Naive thymus-derived CD4-positive, alpha-beta T cell (primary cell): ENCODE measurements around the gene DHRS1. TPM values are rescaled to one million over a fixed set of nuclear protein-coding genes. Genes with fewer than 3 reads are reported as not detected.

ENCODE experiments used
- ATAC-seq: fragments of 150-1000 bp; cut with Tn5 transposase; 2 replicates; pipeline ENCODE4 v1.10.0; 2021; ENCODE audit warnings: mild to moderate bottlenecking, moderate library complexity
- CTCF ChIA-PET: fragments of 350-600 bp; sonication (Branson Sonifier 250); formaldehyde crosslinking; loops from one replicate; lab custom pipeline; 2021; ENCODE audit warnings: antibody characterized with exemption; lab: Charles Lee
- POLR2A ChIA-PET: fragments of 350-600 bp; sonication (Branson Sonifier 250); formaldehyde crosslinking; loops from one replicate; lab custom pipeline; 2021; ENCODE audit warnings: antibody characterized with exemption, inconsistent platforms; lab: Charles Lee
- DNase-seq, 9 donors: peaks; one replicate each; pipeline versions ENCODE4 v3.0.0 to v3.0.0-alpha.2; 2020 to 2022; ENCODE audit warnings: mixed read lengths in 1 of 9
- H3K27ac ChIP-seq: one replicate; pipeline ENCODE4 v1.7.0; 2013; ENCODE audit warnings: mild to moderate bottlenecking, low read depth, low read length, moderate library complexity
- H3K27me3 ChIP-seq, 2 donors: one replicate each; pipeline ENCODE4 v1.7.0; 2013; ENCODE audit warnings: low read length in 2 of 2, mild to moderate bottlenecking in 2 of 2, moderate library complexity in 2 of 2; ENCODE audit not compliant: control insufficient read depth in 2 of 2, insufficient read depth in 2 of 2
- H3K36me3 ChIP-seq, 3 experiments: 1 replicate in 2 of 3; 2 replicates in 1 of 3; pipeline ENCODE4 v1.7.0; 2013; ENCODE audit warnings: low read length in 3 of 3, mild to moderate bottlenecking in 3 of 3, moderate library complexity in 1 of 3; ENCODE audit not compliant: insufficient read depth in 3 of 3, control insufficient read depth in 2 of 3
- H3K4me1 ChIP-seq, 2 donors: one replicate each; pipeline ENCODE4 v1.7.0; 2013; ENCODE audit warnings: low read length in 2 of 2, mild to moderate bottlenecking in 2 of 2, moderate library complexity in 1 of 2; ENCODE audit not compliant: control insufficient read depth in 2 of 2, insufficient read depth in 2 of 2
- H3K4me3 ChIP-seq: 2 replicates; pipeline ENCODE4 v1.7.0; 2013; ENCODE audit warnings: mild to moderate bottlenecking, low read length
- H3K9me3 ChIP-seq, 3 experiments: 1 replicate in 2 of 3; 2 replicates in 1 of 3; pipeline ENCODE4 v1.7.0; 2013; ENCODE audit warnings: low read length in 3 of 3; ENCODE audit not compliant: control insufficient read depth in 2 of 3
- H3K27ac Mint-ChIP-seq, 9 donors: one replicate each; pipeline ENCODE4 v1.8.0; 2020 to 2022; ENCODE audit warnings: mixed read lengths in 9 of 9, mild to moderate bottlenecking in 8 of 9, moderate library complexity in 5 of 9, inconsistent platforms in 2 of 9
- H3K27me3 Mint-ChIP-seq, 5 donors: one replicate each; pipeline ENCODE4 v1.8.0; 2021 to 2022; ENCODE audit warnings: mixed read lengths in 5 of 5, mild to moderate bottlenecking in 1 of 5
- H3K36me3 Mint-ChIP-seq, 5 donors: one replicate each; pipeline ENCODE4 v1.8.0; 2020 to 2022; ENCODE audit warnings: mixed read lengths in 5 of 5, mild to moderate bottlenecking in 3 of 5, inconsistent platforms in 1 of 5
- H3K4me1 Mint-ChIP-seq, 7 donors: one replicate each; pipeline ENCODE4 v1.8.0; 2020 to 2022; ENCODE audit warnings: mixed read lengths in 7 of 7, mild to moderate bottlenecking in 3 of 7, inconsistent platforms in 1 of 7
- H3K4me3 Mint-ChIP-seq, 10 donors: one replicate each; pipeline ENCODE4 v1.8.0; 2020 to 2022; ENCODE audit warnings: mild to moderate bottlenecking in 10 of 10, mixed read lengths in 10 of 10, moderate library complexity in 6 of 10, inconsistent platforms in 2 of 10
- H3K9me3 Mint-ChIP-seq, 11 donors: one replicate each; pipeline ENCODE4 v1.8.0; 2020 to 2022; ENCODE audit warnings: mixed read lengths in 11 of 11, mild to moderate bottlenecking in 4 of 11, inconsistent platforms in 1 of 11, moderate library complexity in 1 of 11
- intact Hi-C, 2 donors: fragments of 100-400 bp; cut with micrococcal nuclease; formaldehyde crosslinking; loops; one replicate each; pipeline ENCODE4 v1.15.1; 2023
- polyA plus RNA-seq, 2 donors: library from polyadenylated mRNA; unstranded; fragments of 300-500 nt; fragmentation: Illumina TruSeq; gene quantifications; one replicate each; pipeline ENCODE4 v1.2.3, GENCODE V29; 2021
- total RNA-seq, 6 experiments: library from RNA in 5 of 6; stranded (reverse) in 5 of 6; gene quantifications; 1 replicate in 5 of 6; 2 replicates in 1 of 6; pipeline ENCODE4 v1.2.3 and lab custom pipeline; 2021 to 2026

DHRS1 gene
- total and polyA plus RNA-seq, 7 experiments from 2014 or later: 21.3 to 38.4 (median 33.3) TPM

DNA sequence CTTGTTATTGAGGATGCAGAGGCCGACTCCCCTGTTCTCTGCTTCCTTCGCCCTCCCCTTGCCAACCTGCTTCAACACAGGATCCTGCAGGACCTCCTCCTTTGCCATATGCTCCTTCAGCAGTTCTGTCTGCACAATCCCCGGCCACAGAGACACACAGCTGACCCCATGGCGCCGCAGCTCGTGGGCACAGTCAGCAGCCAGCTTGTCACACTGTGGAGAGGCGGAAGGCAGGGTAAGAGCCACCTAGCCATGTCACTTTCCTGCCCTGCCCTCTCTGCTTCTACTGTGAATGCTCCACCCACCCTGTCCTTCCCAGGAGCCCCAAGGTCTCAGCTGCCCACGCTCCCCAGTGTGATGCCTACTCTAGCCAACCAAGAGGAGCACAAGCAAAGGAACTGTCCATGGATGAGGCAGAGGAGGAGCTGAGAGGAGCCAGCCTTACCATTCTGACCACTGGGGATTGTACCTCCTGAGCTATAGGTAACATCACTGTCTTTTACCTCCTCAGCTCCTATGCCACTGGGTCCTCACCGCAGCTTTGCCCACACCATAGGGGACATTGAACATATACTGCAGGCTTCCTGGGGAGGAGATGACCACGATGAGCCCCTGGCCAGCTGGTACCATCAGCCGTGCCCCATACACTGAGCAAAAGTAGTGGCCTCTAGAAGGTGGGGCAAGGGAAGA is 7.3 kb downstream of the DHRS1 start:
- Mint-ChIP-seq H3K4me3 (no peak overlapping the region), H3K27ac (peak overlapping the region in 1 of 9 donors; percentile 82), H3K4me1 (peaks cover 13 to 34% (median 18%) of the 10 kb centered on the region in 7 donors), H3K9me3 (peaks cover 0 to 2% (median 0%) of the 10 kb centered on the region in 11 donors), H3K27me3 (no peaks in the 10 kb centered on the region), H3K36me3 (peaks cover 0 to 40% (median 23%) of the 10 kb centered on the region in 5 donors)
- intact Hi-C loops: no loop called here
- Histone ChIP-seq H3K36me3 (peaks cover 13 to 49% (median 14%) of the 10 kb centered on the region in 3 experiments), H3K9me3 (no peaks in the 10 kb centered on the region), H3K27me3 (no peaks in the 10 kb centered on the region), H3K4me1 (peaks cover 0 to 8% of the 10 kb centered on the region in 2 donors), H3K4me3 (no peak overlapping the region), H3K27ac (no peak overlapping the region)
- ChIA-PET POLR2A (interaction anchor here (0.6 to 4.2 kb wide), 5 partner anchors 11 to 824 kb away, joined by 3 to 21 read pairs (median 5); partner anchors contain the start of genes LTB4R and TINF2), CTCF (interaction anchor here (0.6 to 1.8 kb wide), 4 partner anchors 15 to 245 kb away, joined by 3 to 13 read pairs (median 4); partner anchors contain the start of gene TINF2)
- DNase-seq: no peak
- ATAC-seq: no peak

DNA sequence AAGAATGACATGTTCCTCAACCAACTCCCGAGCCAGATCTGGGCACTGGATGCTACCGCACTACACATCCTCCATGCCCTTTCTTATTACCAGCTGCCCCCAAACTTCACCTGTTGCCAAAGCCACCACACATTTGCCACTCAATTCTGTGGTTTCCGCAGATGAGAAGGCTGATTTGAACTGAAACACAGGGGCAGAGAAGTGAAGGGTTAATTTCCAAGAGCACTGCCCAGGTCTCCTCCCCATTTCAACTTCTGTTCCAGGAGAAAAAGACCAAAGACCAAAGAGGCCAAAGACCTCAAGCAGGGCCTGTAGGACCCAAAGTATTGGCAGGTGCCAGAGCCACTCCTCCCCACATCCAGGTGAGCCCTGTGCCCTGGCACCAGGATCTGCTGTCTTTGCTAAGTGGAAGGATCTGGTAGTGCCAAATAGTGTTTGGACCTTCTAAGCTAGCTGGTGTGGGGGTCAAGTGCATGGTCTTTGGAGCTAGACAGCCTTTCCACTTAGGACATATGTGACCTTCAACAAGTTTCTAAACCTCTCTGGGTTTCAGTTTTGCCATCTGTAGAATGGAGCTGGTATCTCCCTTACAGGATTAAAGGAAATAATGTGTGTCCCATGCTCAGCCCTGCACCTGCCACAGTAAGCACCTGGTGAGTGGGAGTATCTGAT is 8.0 kb downstream of the DHRS1 start:
- Mint-ChIP-seq H3K9me3 (peaks cover 0 to 2% (median 0%) of the 10 kb centered on the region in 11 donors), H3K36me3 (peaks cover 0 to 40% (median 23%) of the 10 kb centered on the region in 5 donors), H3K27ac (no peak overlapping the region), H3K27me3 (no peaks in the 10 kb centered on the region), H3K4me3 (no peak overlapping the region), H3K4me1 (peaks cover 7 to 27% (median 11%) of the 10 kb centered on the region in 7 donors)
- no peak for ATAC-seq
- no peak for DNase-seq
- ChIA-PET POLR2A (interaction anchor here (0.6 to 4.2 kb wide), 4 partner anchors 8 to 258 kb away, joined by 3 to 21 read pairs (median 6); partner anchors contain the start of genes DHRS1, NOP9 and TINF2), CTCF (interaction anchor here (0.6 to 2.1 kb wide), 3 partner anchors 48 to 244 kb away, joined by 3 to 13 read pairs (median 8); partner anchors contain the start of gene TINF2)
- intact Hi-C loops: no loop called here
- H3K27ac ChIP-seq: no peak overlapping the region
- peaks cover 13 to 49% (median 14%) of the 10 kb centered on the region in 3 experiments for H3K36me3 ChIP-seq
- H3K27me3 ChIP-seq: no peaks in the 10 kb centered on the region
- H3K9me3 ChIP-seq: no peaks in the 10 kb centered on the region
- H3K4me3 ChIP-seq: no peak overlapping the region
- H3K4me1 ChIP-seq: peaks cover 0 to under 1% of the 10 kb centered on the region in 2 donors

DNA sequence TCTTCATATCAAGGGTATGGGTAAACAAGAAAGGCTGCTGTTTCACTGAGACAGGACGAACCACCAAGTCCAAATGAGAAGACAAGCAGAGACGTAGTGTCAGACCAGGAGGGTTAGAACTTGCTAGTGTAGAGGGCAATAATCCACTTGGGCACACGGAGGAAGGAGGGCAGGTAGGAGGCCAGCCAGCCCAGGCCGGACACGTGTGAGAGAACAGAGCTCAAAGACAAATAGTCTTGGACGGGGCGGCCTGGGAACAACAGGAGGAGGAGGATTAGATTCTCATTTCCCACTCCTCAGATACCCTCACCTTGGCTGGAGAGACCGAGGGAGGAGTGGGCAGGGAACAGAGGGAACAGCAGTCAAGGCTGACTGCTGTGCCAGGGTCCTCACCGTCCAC is 8.8 kb downstream of the DHRS1 start:
- Histone ChIP-seq H3K27me3 (no peaks in the 10 kb centered on the region), H3K9me3 (no peaks in the 10 kb centered on the region), H3K27ac (no peak overlapping the region), H3K4me1 (no peaks in the 10 kb centered on the region), H3K36me3 (peaks cover 9 to 42% (median 9%) of the 10 kb centered on the region in 3 experiments), H3K4me3 (no peak overlapping the region)
- Mint-ChIP-seq H3K4me1 (peaks cover under 1 to 19% (median 5%) of the 10 kb centered on the region in 7 donors), H3K9me3 (peaks cover 0 to 2% (median 0%) of the 10 kb centered on the region in 11 donors), H3K27me3 (peaks cover 0 to 2% (median 0%) of the 10 kb centered on the region in 5 donors), H3K4me3 (no peak overlapping the region), H3K36me3 (peaks cover 0 to 35% (median 17%) of the 10 kb centered on the region in 5 donors), H3K27ac (peak overlapping the region in 3 of 9 donors; percentile 4 to 59 (median 33))
- DNase-seq (no peak), ATAC-seq (no peak)
- CTCF ChIA-PET: interaction anchor here (1.1 to 2.1 kb wide), 3 partner anchors 17 to 47 kb away, joined by 3 to 8 read pairs (median 7); partner anchors contain the start of genes CIDEB and TINF2
- intact Hi-C loops: no loop called here
- POLR2A ChIA-PET: interaction anchor here (0.7 to 4.2 kb wide), 7 partner anchors 9 to 105 kb away, joined by 3 to 21 read pairs (median 4); partner anchors contain the start of genes DHRS1, NOP9, RABGGTA and TINF2

DNA sequence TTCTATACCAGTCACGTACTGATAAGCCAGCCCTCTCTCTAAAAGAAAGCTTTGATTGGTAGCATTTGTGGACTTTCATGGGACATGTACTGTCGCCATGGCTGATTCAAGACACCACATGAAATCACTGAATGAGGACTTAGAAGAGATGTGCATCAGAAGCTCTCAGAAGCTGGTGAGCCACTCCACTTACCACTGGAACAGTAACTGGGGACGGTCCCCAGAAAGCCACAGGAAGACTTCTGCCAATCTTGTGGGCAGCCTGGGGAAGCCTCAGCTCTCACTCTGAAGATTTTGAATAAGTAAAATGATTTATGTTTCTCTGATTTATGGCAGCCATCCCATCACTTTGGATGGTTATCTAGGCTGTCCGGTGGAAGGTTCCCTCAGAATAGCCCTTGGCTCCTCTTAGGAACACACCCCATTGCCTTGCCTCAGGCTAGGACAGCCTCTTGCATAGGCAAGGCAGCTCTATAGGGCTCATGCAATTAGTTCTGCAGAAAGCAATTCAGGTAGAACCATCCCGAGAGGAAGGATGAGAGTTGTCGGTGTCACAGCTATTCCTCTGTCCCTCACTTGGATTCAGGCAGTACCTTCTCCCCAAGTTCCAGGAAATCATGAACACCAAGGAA is 9.8 kb downstream of the DHRS1 start:
- H3K27me3 ChIP-seq: no peaks in the 10 kb centered on the region
- H3K27me3 Mint-ChIP-seq: peaks cover 0 to 2% (median 0%) of the 10 kb centered on the region in 5 donors
- H3K9me3 ChIP-seq: no peaks in the 10 kb centered on the region
- peaks cover 0 to 17% (median 3%) of the 10 kb centered on the region in 7 donors for H3K4me1 Mint-ChIP-seq
- peaks cover 0 to 38% (median 5%) of the 10 kb centered on the region in 3 experiments for H3K36me3 ChIP-seq
- intact Hi-C loops: no loop called here
- H3K9me3 Mint-ChIP-seq: peaks cover 0 to 2% (median 0%) of the 10 kb centered on the region in 11 donors
- ATAC-seq (peak; percentile 63), DNase-seq (peak in 1 of 9 donors; percentile 62)
- H3K4me3 Mint-ChIP-seq: no peak overlapping the region
- no peaks in the 10 kb centered on the region for H3K4me1 ChIP-seq
- H3K27ac Mint-ChIP-seq: peak overlapping the region in 1 of 9 donors; percentile 28
- H3K36me3 Mint-ChIP-seq: peaks cover 0 to 28% (median 12%) of the 10 kb centered on the region in 5 donors
- ChIA-PET CTCF (interaction anchor here (0.6 to 2.1 kb wide), 8 partner anchors 10 to 46 kb away, joined by 3 to 8 read pairs (median 4); partner anchors contain the start of genes CIDEB, DHRS1, NOP9 and TINF2), POLR2A (interaction anchor here (0.8 to 4.2 kb wide), 8 partner anchors 10 to 83 kb away, joined by 3 to 21 read pairs (median 4); partner anchors contain the start of genes DHRS1, NOP9, RABGGTA and TINF2)
- no peak overlapping the region for H3K27ac ChIP-seq
- H3K4me3 ChIP-seq: no peak overlapping the region

DNA sequence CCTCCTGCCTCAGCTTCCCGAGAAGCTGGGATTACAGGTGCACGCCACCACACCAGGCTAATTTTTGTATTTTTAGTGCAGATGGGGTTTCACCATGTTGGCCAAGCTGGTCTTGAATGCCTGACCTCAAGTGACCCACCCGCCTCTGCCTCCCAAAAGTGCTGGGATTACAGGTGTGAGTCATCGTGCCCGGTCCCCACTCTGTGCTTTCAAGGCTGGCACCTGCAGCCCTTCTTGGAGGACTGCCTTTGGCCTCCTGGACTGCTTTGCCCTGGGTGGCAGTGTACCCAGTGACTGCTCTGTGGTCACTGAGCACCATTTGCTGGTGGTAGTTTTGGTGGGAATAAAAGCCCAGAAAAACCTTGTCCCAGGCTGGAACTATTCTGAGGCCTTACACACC is 12.6 kb downstream of the DHRS1 start:
- ChIA-PET POLR2A (no interaction called here), CTCF (interaction anchor here (1.2 kb wide), 1 partner anchor 44 kb away, joined by 5 read pairs; the partner anchor contains the start of gene TINF2)
- DNase-seq (no peak), ATAC-seq (no peak)
- no peaks in the 10 kb centered on the region for H3K9me3 ChIP-seq
- H3K36me3 ChIP-seq: peaks cover 0 to 28% (median 5%) of the 10 kb centered on the region in 3 experiments
- peaks cover 0 to 20% (median 10%) of the 10 kb centered on the region in 5 donors for H3K36me3 Mint-ChIP-seq
- H3K4me3 Mint-ChIP-seq: no peak overlapping the region
- H3K27ac Mint-ChIP-seq: peak overlapping the region in 1 of 9 donors; percentile 32
- H3K4me1 Mint-ChIP-seq: peaks cover 0 to 17% (median 3%) of the 10 kb centered on the region in 7 donors
- H3K9me3 Mint-ChIP-seq: no peaks in the 10 kb centered on the region
- H3K4me1 ChIP-seq: no peaks in the 10 kb centered on the region
- H3K4me3 ChIP-seq: no peak overlapping the region
- H3K27ac ChIP-seq: no peak overlapping the region
- peaks cover 0 to 2% (median 0%) of the 10 kb centered on the region in 5 donors for H3K27me3 Mint-ChIP-seq
- intact Hi-C loops: no loop called here
- no peaks in the 10 kb centered on the region for H3K27me3 ChIP-seq
